ENCODE results near the gene POU6F1.
A peak's percentile ranks its signal among the peaks of the same experiment; 100 is the strongest.
"Not testable (repeated sequence)": the region's sequence is repeated elsewhere in the genome, so short reads cannot be mapped to it uniquely, and the experiment has no call there.

The POU6F1 gene

DNA sequence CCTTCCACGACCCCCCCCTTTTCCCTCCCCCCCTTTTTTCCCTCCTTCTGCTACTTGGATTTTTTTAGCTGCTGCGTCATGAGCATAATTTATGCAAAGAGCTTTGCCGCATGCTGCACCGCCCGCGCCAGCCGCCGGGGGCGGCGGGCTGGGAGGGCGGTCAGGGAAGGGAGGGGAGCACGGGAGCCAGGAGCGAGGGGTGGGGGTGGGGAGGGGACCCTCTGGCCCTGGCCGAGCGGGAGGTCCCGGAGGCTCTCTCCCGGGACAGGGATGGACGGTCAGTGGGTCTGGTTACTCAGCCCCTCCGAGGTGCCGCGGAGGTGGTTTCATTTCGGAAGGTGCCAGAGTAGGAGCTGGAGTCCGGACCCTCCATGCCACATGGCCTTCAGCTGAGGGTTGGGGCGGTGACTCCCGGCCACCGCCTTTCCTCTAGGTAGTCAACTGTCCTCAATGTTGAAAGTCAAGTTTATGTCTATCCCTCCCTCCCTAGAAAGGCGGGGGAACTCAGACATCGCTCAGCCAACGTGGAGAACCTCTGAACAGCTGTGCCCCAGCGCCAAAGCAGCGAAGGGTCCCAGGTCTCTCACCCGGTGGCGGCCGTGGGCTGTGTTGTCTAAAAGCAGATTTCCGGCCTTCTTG, at the start of gene POU6F1:
POU6F1 (minus strand) TSS at position 95 of the 639 bp plus-strand sequence. CDS start 11,226 bp downstream, outside the sequence.
- H3K36me3 ChIP-seq (ENCODE audit: control insufficient read depth, insufficient read depth, low read length) = no peaks in the 10 kb centered on the region
- H3K9me3 ChIP-seq (ENCODE audit: control insufficient read depth, insufficient read depth, low read length) = no peaks in the 10 kb centered on the region
- H3K4me1 ChIP-seq (ENCODE audit: control insufficient read depth, insufficient read depth, low read length) = peaks cover 7% of the 10 kb centered on the region
- peak within 1 kb of the TSS; percentile 67 for H3K4me3 ChIP-seq (ENCODE audit: low read depth, low read length)
- H3K27me3 ChIP-seq (ENCODE audit: control insufficient read depth, insufficient read depth, low read length) = no peaks in the 10 kb centered on the region
- peak within 1 kb of the TSS; percentile 91 for H3K9ac ChIP-seq (ENCODE audit: low read depth, low read length)

DNA sequence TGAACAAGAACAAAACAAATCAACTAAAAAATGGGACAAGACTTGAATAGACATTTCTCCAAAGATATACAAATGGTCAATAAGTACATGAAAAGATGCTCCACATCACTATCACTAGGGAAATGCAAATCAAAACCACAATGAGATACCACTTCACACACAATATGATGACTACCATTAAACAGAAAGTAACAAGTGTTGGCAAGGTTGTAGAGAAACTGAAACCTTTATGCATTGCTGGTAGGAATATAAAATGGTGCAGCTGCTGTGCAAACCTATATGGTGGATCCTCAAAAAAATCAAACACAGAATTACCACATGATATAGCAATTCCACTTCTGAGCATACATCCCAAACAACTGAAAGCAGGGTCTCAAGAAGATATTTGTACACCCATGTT, 47.2 kb upstream of the POU6F1 start:
- Histone ChIP-seq H3K4me3 (ENCODE audit: low read depth, low read length) (no peak overlapping the region), H3K9me3 (ENCODE audit: control insufficient read depth, insufficient read depth, low read length) (no peaks in the 10 kb centered on the region), H3K4me1 (ENCODE audit: control insufficient read depth, insufficient read depth, low read length) (peaks cover 8% of the 10 kb centered on the region), H3K27me3 (ENCODE audit: control insufficient read depth, insufficient read depth, low read length) (peaks cover 4% of the 10 kb centered on the region), H3K9ac (ENCODE audit: low read depth, low read length) (no peak overlapping the region), H3K36me3 (ENCODE audit: control insufficient read depth, insufficient read depth, low read length) (no peaks in the 10 kb centered on the region)

GRCh38 chr12:51264297-51264696, 46.4 kb upstream of the POU6F1 start:
- no peak overlapping the region for H3K9ac ChIP-seq (ENCODE audit: low read depth, low read length)
- H3K4me3 ChIP-seq (ENCODE audit: low read depth, low read length) = no peak overlapping the region
- no peaks in the 10 kb centered on the region for H3K9me3 ChIP-seq (ENCODE audit: control insufficient read depth, insufficient read depth, low read length)
- H3K4me1 ChIP-seq (ENCODE audit: control insufficient read depth, insufficient read depth, low read length) = peaks cover 7% of the 10 kb centered on the region
- H3K36me3 ChIP-seq (ENCODE audit: control insufficient read depth, insufficient read depth, low read length) = no peaks in the 10 kb centered on the region
- H3K27me3 ChIP-seq (ENCODE audit: control insufficient read depth, insufficient read depth, low read length) = peaks cover 4% of the 10 kb centered on the region

DNA sequence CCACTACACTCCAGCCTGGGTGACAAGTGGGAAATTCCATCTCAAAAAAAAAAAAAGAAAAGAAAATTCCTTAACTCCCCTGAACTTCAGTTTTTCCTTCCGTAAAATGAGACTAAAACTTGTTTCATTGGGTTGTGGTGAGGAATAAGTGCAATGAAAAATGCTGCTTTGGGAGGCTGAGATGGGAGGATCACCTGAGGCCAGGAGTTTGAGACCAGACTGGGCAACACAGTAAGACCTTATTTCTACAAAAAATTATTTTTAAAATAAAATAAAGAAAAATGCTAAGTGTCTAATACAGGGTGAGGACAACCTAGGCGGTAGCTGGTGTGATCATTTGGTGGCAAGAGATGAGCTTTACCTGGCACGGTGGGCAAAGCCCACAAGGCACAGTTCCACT, 45.5 kb upstream of the POU6F1 start:
- Histone ChIP-seq H3K4me1 (ENCODE audit: control insufficient read depth, insufficient read depth, low read length) (peaks cover 3% of the 10 kb centered on the region), H3K9ac (ENCODE audit: low read depth, low read length) (no peak overlapping the region), H3K4me3 (ENCODE audit: low read depth, low read length) (no peak overlapping the region), H3K9me3 (ENCODE audit: control insufficient read depth, insufficient read depth, low read length) (no peaks in the 10 kb centered on the region), H3K36me3 (ENCODE audit: control insufficient read depth, insufficient read depth, low read length) (no peaks in the 10 kb centered on the region), H3K27me3 (ENCODE audit: control insufficient read depth, insufficient read depth, low read length) (no peaks in the 10 kb centered on the region)

DNA sequence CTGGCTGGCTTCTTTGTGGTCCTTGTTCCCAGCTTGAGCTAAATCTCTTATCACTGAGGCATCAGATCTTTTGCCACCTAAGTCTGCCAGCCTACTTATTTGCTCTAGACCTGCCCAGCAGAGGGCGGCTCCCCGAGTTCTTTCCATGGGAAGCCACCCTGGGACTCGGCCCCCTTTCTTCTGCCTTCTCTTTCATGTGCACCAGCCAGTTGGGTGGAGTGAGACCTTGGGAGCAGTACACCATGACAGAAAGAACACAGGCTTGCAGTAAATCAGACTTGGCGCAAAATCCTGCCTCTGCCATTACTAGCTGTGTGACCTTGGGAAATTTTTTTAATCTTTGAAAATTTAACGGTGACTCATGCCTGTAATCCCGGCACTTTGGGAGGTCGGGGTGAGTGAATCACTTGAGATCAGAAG, 44.9 kb upstream of the POU6F1 start:
- H3K9ac ChIP-seq (ENCODE audit: low read depth, low read length) = no peak overlapping the region
- peaks cover 3% of the 10 kb centered on the region for H3K4me1 ChIP-seq (ENCODE audit: control insufficient read depth, insufficient read depth, low read length)
- H3K36me3 ChIP-seq (ENCODE audit: control insufficient read depth, insufficient read depth, low read length) = no peaks in the 10 kb centered on the region
- no peaks in the 10 kb centered on the region for H3K9me3 ChIP-seq (ENCODE audit: control insufficient read depth, insufficient read depth, low read length)
- H3K4me3 ChIP-seq (ENCODE audit: low read depth, low read length) = no peak overlapping the region
- H3K27me3 ChIP-seq (ENCODE audit: control insufficient read depth, insufficient read depth, low read length) = no peaks in the 10 kb centered on the region

DNA sequence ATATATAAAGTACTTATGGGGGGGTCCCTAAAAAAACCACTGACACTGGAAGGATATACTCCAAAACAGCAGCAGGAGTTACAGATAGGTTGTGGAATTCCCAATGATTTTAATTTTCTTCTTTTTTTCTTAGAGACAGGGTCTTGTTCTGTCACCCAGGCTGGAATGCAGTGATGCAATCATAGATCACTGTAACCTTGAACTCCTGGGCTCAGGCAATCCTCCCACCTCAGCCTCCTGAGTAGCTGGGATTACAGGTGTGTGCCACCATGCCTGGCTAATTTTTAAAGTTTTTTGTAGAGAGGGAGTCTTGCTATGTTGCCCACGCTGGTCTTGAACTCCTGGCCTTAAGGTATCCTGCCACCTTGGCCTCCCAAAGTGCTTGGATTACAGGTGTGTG, 41.7 kb upstream of the POU6F1 start:
- H3K36me3 ChIP-seq (ENCODE audit: control insufficient read depth, insufficient read depth, low read length); H3K9me3 ChIP-seq (ENCODE audit: control insufficient read depth, insufficient read depth, low read length); H3K4me3 ChIP-seq (ENCODE audit: low read depth, low read length); H3K27me3 ChIP-seq (ENCODE audit: control insufficient read depth, insufficient read depth, low read length); H3K4me1 ChIP-seq (ENCODE audit: control insufficient read depth, insufficient read depth, low read length); H3K9ac ChIP-seq (ENCODE audit: low read depth, low read length): not testable (repeated sequence)

DNA sequence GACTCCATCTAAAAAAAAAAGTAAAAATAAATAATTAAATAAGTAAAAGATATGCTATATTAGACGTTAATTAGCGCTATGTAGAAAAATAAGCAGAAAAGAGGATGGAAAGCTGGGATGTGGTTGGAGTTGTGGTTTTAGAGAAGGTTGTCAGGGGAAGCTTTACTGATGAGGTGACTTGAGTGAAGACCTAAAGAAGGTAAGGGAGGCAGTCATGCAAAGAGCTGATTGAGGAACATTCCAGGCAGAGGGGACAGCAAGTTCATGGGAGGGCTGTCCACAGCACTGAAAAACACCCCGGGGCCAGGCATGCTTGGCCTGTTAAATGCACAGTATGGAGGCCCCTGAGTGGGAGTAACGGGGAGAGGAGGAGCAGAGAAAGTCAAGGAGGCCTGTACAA, 36.7 kb upstream of the POU6F1 start:
- Histone ChIP-seq H3K27me3 (ENCODE audit: control insufficient read depth, insufficient read depth, low read length) (no peaks in the 10 kb centered on the region), H3K9me3 (ENCODE audit: control insufficient read depth, insufficient read depth, low read length) (no peaks in the 10 kb centered on the region), H3K36me3 (ENCODE audit: control insufficient read depth, insufficient read depth, low read length) (no peaks in the 10 kb centered on the region), H3K4me3 (ENCODE audit: low read depth, low read length) (no peak overlapping the region), H3K9ac (ENCODE audit: low read depth, low read length) (no peak overlapping the region), H3K4me1 (ENCODE audit: control insufficient read depth, insufficient read depth, low read length) (peaks cover 2% of the 10 kb centered on the region)

DNA sequence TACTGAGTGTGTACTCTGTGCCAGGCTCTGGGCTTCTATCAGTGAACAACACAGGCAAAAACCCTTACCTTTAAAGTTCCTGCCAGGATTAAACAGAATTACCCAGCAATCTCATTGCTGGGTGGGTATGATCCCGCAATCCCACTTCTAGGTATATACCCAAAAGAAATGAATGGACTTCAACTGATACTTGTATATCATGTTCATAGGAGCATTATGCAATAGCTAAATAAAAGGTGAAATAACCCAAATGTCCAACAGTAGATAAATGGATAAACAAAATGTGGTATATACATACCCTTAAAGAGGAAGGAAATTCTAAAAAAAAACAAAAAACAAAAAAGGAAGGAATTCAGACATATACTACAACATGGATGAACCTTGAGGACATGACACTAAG, 35.4 kb upstream of the POU6F1 start:
- H3K9ac ChIP-seq (ENCODE audit: low read depth, low read length) = no peak overlapping the region
- peaks cover 5% of the 10 kb centered on the region for H3K4me1 ChIP-seq (ENCODE audit: control insufficient read depth, insufficient read depth, low read length)
- H3K9me3 ChIP-seq (ENCODE audit: control insufficient read depth, insufficient read depth, low read length) = no peaks in the 10 kb centered on the region
- H3K36me3 ChIP-seq (ENCODE audit: control insufficient read depth, insufficient read depth, low read length) = no peaks in the 10 kb centered on the region
- no peak overlapping the region for H3K4me3 ChIP-seq (ENCODE audit: low read depth, low read length)
- no peaks in the 10 kb centered on the region for H3K27me3 ChIP-seq (ENCODE audit: control insufficient read depth, insufficient read depth, low read length)

GRCh38 chr12:51247523-51248206, 29.8 kb upstream of the POU6F1 start:
- Histone ChIP-seq H3K4me3 (ENCODE audit: low read depth, low read length) (no peak overlapping the region), H3K4me1 (ENCODE audit: control insufficient read depth, insufficient read depth, low read length) (peaks cover 18% of the 10 kb centered on the region), H3K36me3 (ENCODE audit: control insufficient read depth, insufficient read depth, low read length) (peaks cover 7% of the 10 kb centered on the region), H3K27me3 (ENCODE audit: control insufficient read depth, insufficient read depth, low read length) (no peaks in the 10 kb centered on the region), H3K9ac (ENCODE audit: low read depth, low read length) (no peak overlapping the region), H3K9me3 (ENCODE audit: control insufficient read depth, insufficient read depth, low read length) (no peaks in the 10 kb centered on the region)

DNA sequence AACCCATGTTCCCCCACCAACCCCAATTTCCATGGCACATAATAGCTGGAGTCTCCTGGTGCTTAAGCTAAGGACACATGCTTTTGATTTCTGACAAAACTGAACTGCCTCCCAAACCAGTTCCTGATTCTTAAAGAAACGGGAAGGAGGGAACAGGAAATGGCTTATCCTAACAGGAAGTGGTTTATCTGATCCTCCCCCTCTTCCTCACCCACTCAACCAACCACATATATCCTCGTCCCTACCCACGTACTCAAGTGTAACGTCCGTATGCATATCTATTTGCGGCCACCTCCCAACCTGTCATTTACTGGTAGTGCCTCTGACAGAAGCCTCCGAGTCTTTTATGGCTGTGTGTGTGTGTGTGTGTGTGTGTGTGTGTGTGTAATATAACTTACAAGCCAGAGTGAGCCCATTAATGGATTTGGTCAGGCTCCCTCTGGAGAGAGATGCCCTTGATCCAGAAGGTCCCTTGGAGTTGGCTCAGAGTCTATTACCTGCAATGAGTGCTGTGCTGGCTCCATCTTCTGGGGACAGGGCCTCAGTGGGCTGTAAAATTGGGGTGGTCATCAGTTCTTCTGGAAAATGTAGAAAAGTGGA, 28.5 kb upstream of the POU6F1 start:
- H3K9ac ChIP-seq (ENCODE audit: low read depth, low read length) = no peak overlapping the region
- H3K27me3 ChIP-seq (ENCODE audit: control insufficient read depth, insufficient read depth, low read length) = no peaks in the 10 kb centered on the region
- H3K4me1 ChIP-seq (ENCODE audit: control insufficient read depth, insufficient read depth, low read length) = peaks cover 18% of the 10 kb centered on the region
- peaks cover 15% of the 10 kb centered on the region for H3K36me3 ChIP-seq (ENCODE audit: control insufficient read depth, insufficient read depth, low read length)
- H3K9me3 ChIP-seq (ENCODE audit: control insufficient read depth, insufficient read depth, low read length) = no peaks in the 10 kb centered on the region
- no peak overlapping the region for H3K4me3 ChIP-seq (ENCODE audit: low read depth, low read length)

DNA sequence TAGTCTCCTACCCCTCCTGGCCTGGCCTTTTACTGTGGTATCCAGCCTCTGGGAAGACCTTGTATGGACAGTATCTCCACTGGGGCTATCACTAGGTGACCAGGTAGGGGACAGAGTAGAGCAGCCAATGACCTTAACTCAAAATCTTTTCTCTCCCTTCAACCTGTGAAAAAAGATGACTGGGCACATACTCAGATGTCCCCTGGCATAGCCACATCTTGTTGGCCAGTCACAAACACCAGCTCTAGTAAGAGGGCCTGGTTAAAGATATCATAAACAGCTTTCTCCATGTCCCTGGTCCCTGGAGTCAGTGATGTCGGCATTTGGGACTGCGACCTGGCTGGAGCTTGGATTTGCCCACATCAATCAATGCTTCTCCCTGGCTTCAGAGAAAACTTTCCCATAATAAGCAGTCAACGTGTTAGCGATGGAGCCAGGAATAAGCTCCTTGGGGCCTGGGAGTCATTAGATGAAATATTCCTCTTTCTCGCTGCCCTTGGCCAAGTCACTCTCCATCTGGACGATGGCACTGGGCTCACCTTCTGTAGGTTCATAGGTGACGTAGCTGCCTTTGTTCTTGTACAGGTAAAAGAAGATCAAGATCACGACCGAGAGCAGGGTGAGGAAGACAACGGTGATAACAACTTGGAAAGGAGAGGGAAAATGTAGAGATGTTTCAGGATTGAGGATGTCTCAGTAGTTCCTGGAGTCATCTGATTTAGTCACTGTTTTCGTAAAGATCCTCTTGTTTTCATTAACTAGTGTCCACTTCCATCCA, 27.8 kb upstream of the POU6F1 start:
- Histone ChIP-seq H3K9me3 (ENCODE audit: control insufficient read depth, insufficient read depth, low read length) (no peaks in the 10 kb centered on the region), H3K36me3 (ENCODE audit: control insufficient read depth, insufficient read depth, low read length) (peaks cover 21% of the 10 kb centered on the region), H3K4me3 (ENCODE audit: low read depth, low read length) (no peak overlapping the region), H3K4me1 (ENCODE audit: control insufficient read depth, insufficient read depth, low read length) (peaks cover 18% of the 10 kb centered on the region), H3K27me3 (ENCODE audit: control insufficient read depth, insufficient read depth, low read length) (no peaks in the 10 kb centered on the region), H3K9ac (ENCODE audit: low read depth, low read length) (no peak overlapping the region)

Data from iPS-15b (cell line).